ENCODE results near the gene CNN1.

DNA sequence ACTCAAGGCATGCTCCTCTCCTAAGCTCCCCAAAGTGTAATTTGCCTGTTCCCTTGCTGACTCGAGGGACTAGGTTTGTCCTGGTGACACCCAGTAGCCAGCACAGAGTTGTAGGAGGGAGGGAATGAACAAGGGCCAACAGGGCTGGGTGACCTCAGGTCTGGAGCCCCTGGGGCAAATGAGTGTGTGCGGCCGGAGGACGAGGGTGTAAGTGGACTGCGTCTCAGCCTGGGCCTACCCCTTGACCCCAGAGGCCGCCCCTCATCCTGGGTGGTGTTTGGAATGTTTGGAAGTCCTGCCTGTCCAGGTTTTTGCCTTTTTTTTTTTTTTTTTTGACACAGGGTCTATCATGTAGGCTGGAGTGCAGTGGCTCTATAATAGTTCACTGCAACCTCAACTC, 31.7 kb upstream of the CNN1 start:
- no peak for TF ChIP-seq TAF1 (IDR thresholded peaks at IDR 0.05; ENCODE audit: control insufficient read depth, extremely low read depth, insufficient read depth, low read length, severe bottlenecking)
- TF ChIP-seq UBTF (IDR thresholded peaks at IDR 0.05; ENCODE audit: borderline replicate concordance in 1 of 2, low read depth in 2 of 2, low read length in 2 of 2): no peak
- no peak for TF ChIP-seq ZHX1 (conservative IDR thresholded peaks at IDR 0.05; ENCODE audit: low read length)
- no peak for TF ChIP-seq ZEB2 (IDR thresholded peaks at IDR 0.05)
- TF ChIP-seq ZNF253 (CRISPR knock-in tag; conservative IDR thresholded peaks at IDR 0.05): no peak
- TF ChIP-seq, protein P1, sequence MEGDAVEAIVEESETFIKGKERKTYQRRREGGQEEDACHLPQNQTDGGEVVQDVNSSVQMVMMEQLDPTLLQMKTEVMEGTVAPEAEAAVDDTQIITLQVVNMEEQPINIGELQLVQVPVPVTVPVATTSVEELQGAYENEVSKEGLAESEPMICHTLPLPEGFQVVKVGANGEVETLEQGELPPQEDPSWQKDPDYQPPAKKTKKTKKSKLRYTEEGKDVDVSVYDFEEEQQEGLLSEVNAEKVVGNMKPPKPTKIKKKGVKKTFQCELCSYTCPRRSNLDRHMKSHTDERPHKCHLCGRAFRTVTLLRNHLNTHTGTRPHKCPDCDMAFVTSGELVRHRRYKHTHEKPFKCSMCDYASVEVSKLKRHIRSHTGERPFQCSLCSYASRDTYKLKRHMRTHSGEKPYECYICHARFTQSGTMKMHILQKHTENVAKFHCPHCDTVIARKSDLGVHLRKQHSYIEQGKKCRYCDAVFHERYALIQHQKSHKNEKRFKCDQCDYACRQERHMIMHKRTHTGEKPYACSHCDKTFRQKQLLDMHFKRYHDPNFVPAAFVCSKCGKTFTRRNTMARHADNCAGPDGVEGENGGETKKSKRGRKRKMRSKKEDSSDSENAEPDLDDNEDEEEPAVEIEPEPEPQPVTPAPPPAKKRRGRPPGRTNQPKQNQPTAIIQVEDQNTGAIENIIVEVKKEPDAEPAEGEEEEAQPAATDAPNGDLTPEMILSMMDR (IDR thresholded peaks at IDR 0.05 in 2 of 3, conservative IDR thresholded peaks at IDR 0.05 in 1 of 3; ENCODE audit: insufficient read depth in 2 of 3, low read depth in 1 of 3, low read length in 3 of 3): no peak
